DND-41 (cell line): Measurements from ENCODE around the gene MAGEB3.
"Not testable (repeated sequence)": the region's sequence is repeated elsewhere in the genome, so short reads cannot be mapped to it uniquely, and the experiment has no call there.

Source experiments
- ATAC-seq: fragments of 200-7000 bp; cut with Tn5 transposase; 3 replicates; pipeline ENCODE4 v1.9.1; 2021; ENCODE audit warnings: low read depth; ENCODE audit not compliant: insufficient read depth
- DNase-seq: peaks from one replicate; pipeline ENCODE4 v3.0.0-alpha.2; 2020
- H2AFZ ChIP-seq: 2 replicates; pipeline ENCODE4 v1.6.0; 2012; ENCODE audit warnings: low read depth, low read length
- H3K27ac ChIP-seq: 2 replicates; pipeline ENCODE4 v1.5.1; 2012; ENCODE audit warnings: low read length, inconsistent platforms
- H3K27me3 ChIP-seq: fragments of 200-600 bp; sonication (generic); 2 replicates; pipeline ENCODE4 v1.6.0; 2012; ENCODE audit warnings: low read length, mild to moderate bottlenecking, inconsistent platforms; ENCODE audit not compliant: insufficient read depth, poor library complexity
- H3K36me3 ChIP-seq: 2 replicates; pipeline ENCODE4 v1.5.1; 2012; ENCODE audit warnings: low read length, inconsistent platforms; ENCODE audit not compliant: insufficient read depth
- H3K4me1 ChIP-seq: 2 replicates; pipeline ENCODE4 v1.5.1; 2012; ENCODE audit warnings: mild to moderate bottlenecking, low read length; ENCODE audit not compliant: insufficient read depth
- H3K4me2 ChIP-seq: 2 replicates; pipeline ENCODE4 v1.6.0; 2012; ENCODE audit warnings: mild to moderate bottlenecking, moderate library complexity, low read length, inconsistent platforms; ENCODE audit not compliant: insufficient read depth
- H3K4me3 ChIP-seq, 2 experiments: fragments of 200-600 bp in 1 of 2; shearing (Covaris generic) in 1 of 2; 2 replicates each; pipeline ENCODE4 v1.5.1; 2012 to 2016; ENCODE audit warnings: inconsistent platforms in 2 of 2, low read length in 2 of 2, mild to moderate bottlenecking in 2 of 2, low read depth in 1 of 2, moderate library complexity in 1 of 2
- H3K79me2 ChIP-seq: 2 replicates; pipeline ENCODE4 v1.6.0; 2012; ENCODE audit warnings: low read length, inconsistent platforms; ENCODE audit not compliant: insufficient read depth
- H3K9ac ChIP-seq: 2 replicates; pipeline ENCODE4 v1.6.0; 2012; ENCODE audit warnings: low read depth, mild to moderate bottlenecking, inconsistent platforms, low read length, moderate library complexity
- H3K9me3 ChIP-seq: 2 replicates; pipeline ENCODE4 v1.5.1; 2012; ENCODE audit warnings: low read length, moderate library complexity, mild to moderate bottlenecking, inconsistent platforms; ENCODE audit not compliant: insufficient read depth, severe bottlenecking
- H4K20me1 ChIP-seq: 2 replicates; pipeline ENCODE4 v1.6.0; 2012; ENCODE audit warnings: low read length; ENCODE audit not compliant: insufficient read depth
- CTCF ChIP-seq: IDR thresholded peaks from 2 replicates; pipeline ENCODE4 v1.5.1; 2012; ENCODE audit warnings: borderline replicate concordance, low read length, moderate library complexity, mild to moderate bottlenecking; ENCODE audit not compliant: poor library complexity, severe bottlenecking; ENCODE audit errors: extremely low read depth
- EZH2 ChIP-seq: IDR thresholded peaks from 3 replicates; pipeline ENCODE4 v1.6.1; 2012; ENCODE audit warnings: borderline replicate concordance, low read depth, mild to moderate bottlenecking, moderate library complexity, low read length, inconsistent platforms; ENCODE audit not compliant: severe bottlenecking

MAGEB3 gene

GRCh38 chrX:30230395-30230794 is at the start of gene MAGEB3:
MAGEB3 (plus strand) TSS chrX:30230657; CDS start chrX:30235925, 5,268 bp downstream.
- no peaks in the 10 kb centered on the region for H3K36me3 ChIP-seq
- H3K27ac ChIP-seq: no peak within 1 kb of the TSS
- H3K4me2 ChIP-seq: no peak within 1 kb of the TSS
- DNase-seq (no peak), ATAC-seq (no peak)
- no peak for TF ChIP-seq CTCF
- no peak for TF ChIP-seq EZH2
- no peaks in the 10 kb centered on the region for H3K9me3 ChIP-seq
- H3K4me3 ChIP-seq: no peak within 1 kb of the TSS
- H4K20me1 ChIP-seq: no peaks in the 10 kb centered on the region
- no peak within 1 kb of the TSS for H2AFZ ChIP-seq
- no peaks in the 10 kb centered on the region for H3K4me1 ChIP-seq
- H3K27me3 ChIP-seq: no peaks in the 10 kb centered on the region
- H3K9ac ChIP-seq: no peak within 1 kb of the TSS
- H3K79me2 ChIP-seq: no peaks in the 10 kb centered on the region

GRCh38 chrX:30181353-30181752 is 49.1 kb upstream of the MAGEB3 start:
- TF ChIP-seq CTCF: no peak
- no peak for TF ChIP-seq EZH2
- H3K27me3 ChIP-seq: no peaks in the 10 kb centered on the region
- no peak overlapping the region for H3K4me2 ChIP-seq
- no peaks in the 10 kb centered on the region for H3K9me3 ChIP-seq
- no peaks in the 10 kb centered on the region for H4K20me1 ChIP-seq
- no peak overlapping the region for H3K9ac ChIP-seq
- no peak for DNase-seq
- H3K79me2 ChIP-seq: no peaks in the 10 kb centered on the region
- H3K4me3 ChIP-seq: no peak overlapping the region
- no peak overlapping the region for H3K27ac ChIP-seq
- no peak for ATAC-seq
- H3K4me1 ChIP-seq: no peaks in the 10 kb centered on the region
- H3K36me3 ChIP-seq: no peaks in the 10 kb centered on the region
- no peak overlapping the region for H2AFZ ChIP-seq

- ATAC-seq (no peak), DNase-seq (no peak)
- Histone ChIP-seq H3K4me2 (no peak overlapping the region), H3K9ac (no peak overlapping the region), H3K27ac (no peak overlapping the region), H3K9me3 (no peaks in the 10 kb centered on the region), H3K79me2 (no peaks in the 10 kb centered on the region), H4K20me1 (no peaks in the 10 kb centered on the region), H3K27me3 (no peaks in the 10 kb centered on the region), H3K4me1 (no peaks in the 10 kb centered on the region), H2AFZ (no peak overlapping the region), H3K36me3 (no peaks in the 10 kb centered on the region), H3K4me3 (no peak overlapping the region)
- TF ChIP-seq CTCF: no peak
- no peak for TF ChIP-seq EZH2
Observed at GRCh38 chrX:30183554-30183953, 46.9 kb upstream of the MAGEB3 start.

- no peak overlapping the region for H3K27ac ChIP-seq
- H3K9me3 ChIP-seq: no peaks in the 10 kb centered on the region
- no peak overlapping the region for H2AFZ ChIP-seq
- no peaks in the 10 kb centered on the region for H3K79me2 ChIP-seq
- DNase-seq (no peak), ATAC-seq (no peak)
- no peaks in the 10 kb centered on the region for H4K20me1 ChIP-seq
- no peaks in the 10 kb centered on the region for H3K27me3 ChIP-seq
- H3K4me3 ChIP-seq: no peak overlapping the region
- no peak for TF ChIP-seq CTCF
- TF ChIP-seq EZH2: no peak
- H3K36me3 ChIP-seq: no peaks in the 10 kb centered on the region
- no peaks in the 10 kb centered on the region for H3K4me1 ChIP-seq
- H3K9ac ChIP-seq: no peak overlapping the region
- H3K4me2 ChIP-seq: no peak overlapping the region
Observed at GRCh38 chrX:30190426-30190825, 40.0 kb upstream of the MAGEB3 start.

GRCh38 chrX:30193910-30194309 is 36.5 kb upstream of the MAGEB3 start:
- ATAC-seq, H3K4me3 ChIP-seq, H3K27ac ChIP-seq, H3K27me3 ChIP-seq, H3K4me2 ChIP-seq, H3K9ac ChIP-seq, H2AFZ ChIP-seq, H3K79me2 ChIP-seq, H3K9me3 ChIP-seq, H3K36me3 ChIP-seq, DNase-seq, H3K4me1 ChIP-seq, H4K20me1 ChIP-seq: not testable (repeated sequence)
